Measurements from ENCODE around the gene PCDHGB4.
A peak's percentile ranks its signal among the peaks of the same experiment; 100 is the strongest.
"Not testable (repeated sequence)": the region's sequence is repeated elsewhere in the genome, so short reads cannot be mapped to it uniquely, and the experiment has no call there.

The PCDHGB4 gene

DNA sequence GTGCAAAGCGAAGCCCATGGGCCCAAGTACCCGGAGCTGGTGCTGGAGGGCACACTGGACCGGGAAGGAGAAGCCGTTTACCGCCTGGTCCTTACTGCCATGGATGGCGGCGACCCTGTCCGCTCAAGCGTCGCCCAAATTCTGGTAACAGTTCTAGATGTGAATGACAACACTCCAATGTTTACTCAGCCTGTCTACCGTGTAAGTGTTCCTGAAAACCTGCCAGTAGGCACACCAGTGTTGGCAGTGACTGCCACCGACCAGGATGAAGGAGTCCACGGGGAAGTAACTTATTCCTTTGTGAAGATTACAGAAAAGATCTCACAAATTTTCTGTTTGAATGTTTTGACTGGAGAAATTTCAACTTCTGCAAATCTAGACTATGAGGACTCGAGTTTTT, 12.9 kb upstream of the PCDHGB4 start:
- Mint-ChIP-seq H3K4me1 (ENCODE audit: low read depth in 2 of 2) (peaks cover 5% of the 10 kb centered on the region in 2 donors), H3K27me3 (peaks cover 26 to 52% of the 10 kb centered on the region in 2 donors)
- no peak for ATAC-seq (replicated peaks)

DNA sequence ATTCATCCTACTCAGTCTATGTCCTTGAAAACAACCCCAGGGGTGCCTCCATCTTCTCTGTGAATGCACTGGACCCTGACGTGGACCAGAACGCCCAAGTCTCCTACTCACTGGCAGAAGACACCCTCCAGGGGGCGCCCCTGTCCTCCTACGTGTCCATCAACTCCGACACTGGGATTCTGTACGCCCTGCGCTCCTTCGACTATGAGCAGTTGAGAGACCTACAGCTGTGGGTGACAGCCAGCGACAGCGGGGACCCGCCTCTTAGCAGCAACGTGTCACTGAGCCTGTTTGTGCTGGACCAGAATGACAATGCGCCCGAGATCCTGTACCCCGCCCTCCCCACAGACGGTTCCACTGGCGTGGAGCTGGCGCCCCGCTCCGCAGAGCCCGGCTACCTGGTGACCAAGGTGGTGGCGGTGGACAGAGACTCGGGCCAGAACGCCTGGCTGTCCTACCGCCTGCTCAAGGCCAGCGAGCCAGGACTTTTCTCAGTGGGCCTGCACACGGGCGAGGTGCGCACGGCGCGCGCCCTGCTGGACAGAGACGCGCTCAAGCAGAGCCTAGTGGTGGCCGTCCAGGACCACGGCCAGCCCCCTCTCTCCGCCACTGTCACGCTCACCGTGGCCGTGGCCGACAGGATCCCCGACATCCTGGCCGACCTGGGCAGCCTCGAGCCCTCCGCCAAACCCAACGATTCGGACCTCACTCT, 11.9 kb upstream of the PCDHGB4 start:
- not testable (repeated sequence) for ATAC-seq (replicated peaks); DNase-seq; H3K9me3 Mint-ChIP-seq; H3K4me1 Mint-ChIP-seq (ENCODE audit: low read depth in 2 of 2); H3K27ac Mint-ChIP-seq; H3K4me3 Mint-ChIP-seq; H3K36me3 Mint-ChIP-seq (ENCODE audit: insufficient read depth)
- peaks cover 18 to 42% of the 10 kb centered on the region in 2 donors for H3K27me3 Mint-ChIP-seq

More for the DNA sequence above, 12.9 kb upstream of the PCDHGB4 start:
- DNase-seq, result no peak
- Mint-ChIP-seq H3K9me3 (peaks cover 0 to 4% of the 10 kb centered on the region in 2 donors), H3K27ac (no peak overlapping the region), H3K36me3 (ENCODE audit: insufficient read depth) (no peaks in the 10 kb centered on the region), H3K4me3 (no peak overlapping the region)

DNA sequence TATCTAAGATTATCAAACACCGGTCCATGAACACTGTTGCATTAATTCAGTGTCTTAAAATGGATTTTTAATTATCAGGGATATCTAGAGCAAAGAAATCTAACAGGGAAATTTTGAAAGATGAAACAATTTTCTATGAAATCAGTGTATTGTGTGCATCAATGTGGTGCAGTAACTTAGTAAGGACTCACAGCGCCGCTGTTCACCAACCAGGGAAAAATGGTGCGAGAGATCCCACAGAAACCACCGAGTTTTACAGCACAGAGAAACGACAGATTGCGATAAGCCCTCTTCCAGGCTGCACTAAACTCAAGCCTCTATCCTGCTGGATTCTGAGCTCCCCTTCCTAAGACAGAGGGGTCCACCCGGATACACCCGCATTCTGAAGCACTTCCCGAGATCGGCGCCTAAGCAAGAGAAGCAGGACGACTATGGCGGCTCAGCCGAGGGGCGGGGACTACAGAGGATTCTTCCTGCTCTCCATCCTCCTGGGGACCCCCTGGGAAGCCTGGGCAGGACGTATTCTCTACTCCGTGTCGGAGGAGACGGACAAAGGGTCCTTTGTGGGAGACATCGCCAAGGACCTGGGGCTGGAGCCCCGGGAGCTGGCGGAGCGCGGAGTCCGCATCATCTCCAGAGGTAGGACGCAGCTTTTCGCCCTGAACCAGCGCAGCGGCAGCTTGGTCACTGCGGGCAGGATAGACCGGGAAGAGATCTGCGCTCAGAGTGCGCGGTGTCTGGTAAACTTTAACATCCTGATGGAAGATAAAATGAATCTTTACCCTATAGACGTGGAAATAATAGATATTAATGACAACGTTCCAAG, 4.8 kb upstream of the PCDHGB4 start, which contains the start of gene PCDHGA7:
Gene PCDHGA7 (plus strand): TSS at position 274 of the 826 bp plus-strand sequence. CDS start 158 bp downstream, at position 432.
- Mint-ChIP-seq H3K27me3 (peaks cover 51 to 59% of the 10 kb centered on the region in 2 donors), H3K27ac (no peak within 1 kb of the TSS), H3K4me3 (peak within 1 kb of the TSS; percentile 48 to 70), H3K36me3 (ENCODE audit: insufficient read depth) (no peaks in the 10 kb centered on the region), H3K4me1 (ENCODE audit: low read depth in 2 of 2) (no peaks in the 10 kb centered on the region), H3K9me3 (peaks cover 0 to 10% of the 10 kb centered on the region in 2 donors)
- DNase-seq, result no peak
- ATAC-seq (replicated peaks), result no peak

DNA sequence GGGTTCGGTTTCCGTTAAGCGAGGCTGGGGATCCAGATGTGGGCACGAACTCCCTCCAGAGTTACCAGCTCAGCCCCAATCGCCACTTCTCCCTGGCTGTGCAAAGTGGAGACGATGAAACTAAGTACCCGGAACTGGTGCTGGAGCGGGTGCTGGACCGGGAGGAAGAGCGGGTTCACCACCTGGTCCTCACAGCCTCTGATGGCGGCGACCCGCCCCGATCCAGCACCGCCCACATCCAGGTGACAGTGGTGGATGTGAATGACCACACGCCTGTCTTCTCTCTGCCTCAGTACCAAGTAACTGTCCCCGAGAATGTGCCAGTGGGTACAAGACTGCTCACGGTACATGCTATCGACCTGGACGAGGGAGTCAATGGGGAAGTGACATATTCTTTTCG, 4.2 kb upstream of the PCDHGB4 start:
- Mint-ChIP-seq H3K9me3 (peaks cover 0 to 10% of the 10 kb centered on the region in 2 donors), H3K4me1 (ENCODE audit: low read depth in 2 of 2) (no peaks in the 10 kb centered on the region), H3K27me3 (peaks cover 53 to 62% of the 10 kb centered on the region in 2 donors), H3K4me3 (peak overlapping the region in 1 of 2 donors; percentile 48), H3K36me3 (ENCODE audit: insufficient read depth) (no peaks in the 10 kb centered on the region), H3K27ac (no peak overlapping the region)
- no peak for ATAC-seq (replicated peaks)
- DNase-seq, result no peak

GRCh38 chr5:141384471-141385267, 2.8 kb upstream of the PCDHGB4 start:
- no peaks in the 10 kb centered on the region for H3K4me1 Mint-ChIP-seq (ENCODE audit: low read depth in 2 of 2)
- H3K27me3 Mint-ChIP-seq, result peaks cover 58 to 68% of the 10 kb centered on the region in 2 donors
- H3K27ac Mint-ChIP-seq, result no peak overlapping the region
- peaks cover 2 to 11% of the 10 kb centered on the region in 2 donors for H3K9me3 Mint-ChIP-seq
- no peak for ATAC-seq (replicated peaks)
- H3K36me3 Mint-ChIP-seq (ENCODE audit: insufficient read depth), result no peaks in the 10 kb centered on the region
- DNase-seq, result no peak
- H3K4me3 Mint-ChIP-seq, result no peak overlapping the region

DNA sequence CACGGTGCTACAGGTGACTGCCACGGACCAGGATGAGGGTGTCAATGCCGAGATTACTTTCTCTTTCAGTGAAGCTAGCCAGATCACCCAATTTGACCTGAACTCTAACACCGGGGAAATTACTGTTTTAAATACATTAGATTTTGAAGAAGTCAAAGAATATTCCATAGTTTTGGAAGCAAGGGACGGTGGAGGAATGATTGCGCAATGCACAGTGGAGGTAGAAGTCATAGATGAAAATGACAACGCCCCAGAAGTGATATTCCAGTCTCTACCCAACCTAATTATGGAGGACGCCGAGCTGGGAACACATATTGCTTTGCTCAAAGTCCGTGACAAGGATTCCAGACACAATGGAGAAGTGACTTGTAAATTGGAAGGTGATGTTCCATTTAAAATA, 1.2 kb downstream of the PCDHGB4 start:
- Mint-ChIP-seq H3K4me3 (no peak overlapping the region), H3K27ac (no peak overlapping the region), H3K36me3 (ENCODE audit: insufficient read depth) (peaks cover 2% of the 10 kb centered on the region), H3K27me3 (peaks cover 54 to 87% of the 10 kb centered on the region in 2 donors), H3K9me3 (peaks cover 4 to 17% of the 10 kb centered on the region in 2 donors), H3K4me1 (ENCODE audit: low read depth in 2 of 2) (peaks cover 0 to 3% of the 10 kb centered on the region in 2 donors)
- no peak for ATAC-seq (replicated peaks)
- no peak for DNase-seq

GRCh38 chr5:141389153-141390042, 1.9 kb downstream of the PCDHGB4 start:
- no peak for ATAC-seq (replicated peaks)
- no peak overlapping the region for H3K27ac Mint-ChIP-seq
- no peak overlapping the region for H3K4me3 Mint-ChIP-seq
- H3K4me1 Mint-ChIP-seq (ENCODE audit: low read depth in 2 of 2), result peaks cover 0 to 3% of the 10 kb centered on the region in 2 donors
- peaks cover 6% of the 10 kb centered on the region for H3K36me3 Mint-ChIP-seq (ENCODE audit: insufficient read depth)
- peaks cover 6 to 24% of the 10 kb centered on the region in 2 donors for H3K9me3 Mint-ChIP-seq
- DNase-seq, result no peak
- peaks cover 54 to 87% of the 10 kb centered on the region in 2 donors for H3K27me3 Mint-ChIP-seq

DNA sequence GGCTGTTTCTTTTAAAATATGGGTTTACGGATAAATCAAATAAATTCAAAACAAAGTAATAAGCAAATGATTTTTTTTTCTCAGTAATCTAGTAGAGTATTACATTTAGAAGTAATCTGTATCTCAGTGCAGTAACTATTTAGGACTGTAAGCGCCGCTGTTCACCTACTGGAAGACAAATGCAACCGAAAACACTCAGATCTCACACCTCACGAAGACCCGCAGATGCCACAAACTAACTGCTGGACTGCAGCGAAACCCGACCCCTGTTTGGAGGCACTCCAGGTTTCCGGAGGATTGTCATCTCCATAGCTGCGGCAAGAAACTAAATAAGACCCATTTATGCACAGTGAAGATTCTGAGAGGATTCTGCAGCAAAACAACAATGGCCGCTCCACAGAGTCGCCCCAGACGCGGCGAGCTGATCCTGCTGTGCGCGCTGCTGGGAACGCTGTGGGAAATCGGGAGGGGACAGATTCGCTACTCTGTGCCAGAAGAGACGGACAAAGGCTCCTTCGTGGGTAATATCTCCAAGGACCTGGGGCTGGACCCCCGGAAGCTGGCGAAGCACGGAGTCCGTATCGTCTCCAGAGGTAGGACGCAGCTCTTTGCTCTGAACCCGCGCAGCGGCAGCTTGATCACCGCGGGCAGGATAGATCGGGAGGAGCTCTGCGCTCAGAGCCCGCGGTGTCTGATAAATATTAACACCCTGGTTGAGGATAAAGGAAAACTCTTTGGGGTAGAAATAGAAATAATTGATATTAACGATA, 5.1 kb downstream of the PCDHGB4 start, which contains the start of gene PCDHGA8:
Gene PCDHGA8 (plus strand): TSS at position 205 of the 770 bp plus-strand sequence. CDS start 181 bp downstream, at position 386.
- ATAC-seq (replicated peaks), result no peak
- Mint-ChIP-seq H3K4me3 (no peak within 1 kb of the TSS), H3K9me3 (peaks cover 6 to 14% of the 10 kb centered on the region in 2 donors), H3K36me3 (ENCODE audit: insufficient read depth) (peaks cover 7% of the 10 kb centered on the region), H3K27me3 (peaks cover 36 to 80% of the 10 kb centered on the region in 2 donors), H3K4me1 (ENCODE audit: low read depth in 2 of 2) (peaks cover 0 to 3% of the 10 kb centered on the region in 2 donors), H3K27ac (no peak within 1 kb of the TSS)
- no peak for DNase-seq

DNA sequence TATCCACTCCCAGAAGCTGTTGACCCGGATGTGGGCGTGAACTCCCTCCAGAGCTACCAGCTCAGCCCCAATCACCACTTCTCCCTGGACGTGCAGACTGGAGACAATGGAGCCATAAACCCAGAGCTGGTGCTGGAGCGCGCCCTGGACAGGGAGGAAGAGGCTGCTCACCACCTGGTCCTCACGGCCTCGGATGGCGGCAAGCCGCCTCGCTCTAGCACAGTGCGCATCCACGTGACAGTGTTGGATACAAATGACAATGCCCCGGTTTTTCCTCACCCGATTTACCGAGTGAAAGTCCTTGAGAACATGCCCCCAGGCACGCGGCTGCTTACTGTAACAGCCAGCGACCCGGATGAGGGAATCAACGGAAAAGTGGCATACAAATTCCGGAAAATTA, 5.8 kb downstream of the PCDHGB4 start:
- H3K4me3 Mint-ChIP-seq, result no peak overlapping the region
- ATAC-seq (replicated peaks) (no peak), DNase-seq (no peak)
- H3K27me3 Mint-ChIP-seq, result peaks cover 34 to 78% of the 10 kb centered on the region in 2 donors
- peaks cover 0 to 3% of the 10 kb centered on the region in 2 donors for H3K4me1 Mint-ChIP-seq (ENCODE audit: low read depth in 2 of 2)
- H3K9me3 Mint-ChIP-seq, result peaks cover 6 to 14% of the 10 kb centered on the region in 2 donors
- peaks cover 10% of the 10 kb centered on the region for H3K36me3 Mint-ChIP-seq (ENCODE audit: insufficient read depth)
- no peak overlapping the region for H3K27ac Mint-ChIP-seq

DNA sequence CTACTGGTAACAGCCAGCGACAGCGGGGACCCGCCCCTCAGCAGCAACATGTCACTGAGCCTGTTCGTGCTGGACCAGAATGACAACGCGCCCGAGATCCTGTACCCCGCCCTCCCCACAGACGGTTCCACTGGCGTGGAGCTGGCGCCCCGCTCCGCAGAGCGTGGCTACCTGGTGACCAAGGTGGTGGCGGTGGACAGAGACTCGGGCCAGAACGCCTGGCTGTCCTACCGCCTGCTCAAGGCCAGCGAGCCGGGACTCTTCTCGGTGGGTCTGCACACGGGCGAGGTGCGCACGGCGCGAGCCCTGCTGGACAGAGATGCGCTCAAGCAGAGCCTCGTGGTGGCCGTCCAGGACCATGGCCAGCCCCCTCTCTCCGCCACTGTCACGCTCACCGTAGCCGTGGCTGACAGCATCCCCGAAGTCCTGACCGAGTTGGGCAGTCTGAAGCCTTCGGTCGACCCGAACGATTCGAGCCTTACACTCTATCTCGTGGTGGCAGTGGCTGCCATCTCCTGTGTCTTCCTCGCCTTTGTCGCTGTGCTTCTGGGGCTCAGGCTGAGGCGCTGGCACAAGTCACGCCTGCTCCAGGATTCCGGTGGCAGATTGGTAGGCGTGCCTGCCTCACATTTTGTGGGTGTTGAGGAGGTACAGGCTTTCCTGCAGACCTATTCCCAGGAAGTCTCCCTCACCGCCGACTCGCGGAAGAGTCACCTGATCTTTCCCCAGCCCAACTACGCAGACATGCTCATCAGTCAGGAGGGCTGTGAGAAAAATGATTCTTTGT, 7.1 kb downstream of the PCDHGB4 start:
- H3K36me3 Mint-ChIP-seq (ENCODE audit: insufficient read depth); ATAC-seq (replicated peaks); H3K4me1 Mint-ChIP-seq (ENCODE audit: low read depth in 2 of 2); H3K27ac Mint-ChIP-seq; DNase-seq; H3K4me3 Mint-ChIP-seq: not testable (repeated sequence)
- peaks cover 5 to 14% of the 10 kb centered on the region in 2 donors for H3K9me3 Mint-ChIP-seq
- peaks cover 36 to 77% of the 10 kb centered on the region in 2 donors for H3K27me3 Mint-ChIP-seq

All from effector memory CD8-positive, alpha-beta T cell (primary cell).